Fibroblast of mammary gland (primary cell): Measurements from ENCODE around the gene SMAD3.

Source experiments
- DNase-seq: peaks from one replicate; pipeline ENCODE4 v3.0.0-alpha.2; 2010; ENCODE audit warnings: low read depth
- H3K4me3 ChIP-seq: 2 replicates; pipeline ENCODE4 v1.5.1; 2011; ENCODE audit warnings: low read depth, mild to moderate bottlenecking, low read length, moderate library complexity; ENCODE audit not compliant: control insufficient read depth
- CTCF ChIP-seq: conservative IDR thresholded peaks from 2 replicates; pipeline ENCODE4 v1.5.1; 2011; ENCODE audit warnings: low read depth, low read length, inconsistent platforms; ENCODE audit not compliant: control insufficient read depth, insufficient read depth

The SMAD3 gene

DNA sequence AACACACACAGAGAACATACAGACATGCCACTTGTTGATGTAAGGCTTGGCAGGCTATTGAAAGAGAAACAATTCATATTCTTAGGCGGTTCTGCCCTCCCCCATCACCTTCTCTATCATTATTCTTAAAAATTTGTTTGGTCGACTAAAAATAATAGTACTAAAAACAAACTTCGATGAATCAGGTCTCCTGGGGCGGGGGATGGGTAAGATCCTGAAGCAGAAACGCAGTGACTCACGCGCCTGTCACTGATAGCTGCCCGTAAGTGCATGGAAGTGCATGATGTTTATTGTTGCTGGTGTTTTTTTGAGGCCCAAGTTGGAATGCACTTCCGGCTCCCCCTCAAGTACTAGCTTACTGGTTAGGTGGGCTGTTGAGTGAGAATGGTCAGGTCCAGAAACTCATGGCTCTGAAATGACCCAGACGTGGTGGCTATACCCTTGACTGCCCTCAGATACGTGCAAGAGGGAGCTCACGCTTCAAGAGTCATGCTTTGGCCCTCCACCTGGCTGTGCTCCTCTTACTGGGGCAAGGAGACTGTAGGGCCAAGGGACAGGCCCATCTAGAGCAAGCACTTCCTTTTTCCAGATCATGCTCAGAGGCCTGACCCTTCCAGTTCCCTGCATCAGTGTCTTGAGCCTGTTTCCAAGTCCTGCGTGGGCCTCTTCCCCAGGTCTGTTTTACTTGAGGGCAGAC is 10.9 kb downstream of the SMAD3 start:
- no peak overlapping the region for H3K4me3 ChIP-seq
- peak; percentile 93 for DNase-seq
- no peak for TF ChIP-seq CTCF

DNA sequence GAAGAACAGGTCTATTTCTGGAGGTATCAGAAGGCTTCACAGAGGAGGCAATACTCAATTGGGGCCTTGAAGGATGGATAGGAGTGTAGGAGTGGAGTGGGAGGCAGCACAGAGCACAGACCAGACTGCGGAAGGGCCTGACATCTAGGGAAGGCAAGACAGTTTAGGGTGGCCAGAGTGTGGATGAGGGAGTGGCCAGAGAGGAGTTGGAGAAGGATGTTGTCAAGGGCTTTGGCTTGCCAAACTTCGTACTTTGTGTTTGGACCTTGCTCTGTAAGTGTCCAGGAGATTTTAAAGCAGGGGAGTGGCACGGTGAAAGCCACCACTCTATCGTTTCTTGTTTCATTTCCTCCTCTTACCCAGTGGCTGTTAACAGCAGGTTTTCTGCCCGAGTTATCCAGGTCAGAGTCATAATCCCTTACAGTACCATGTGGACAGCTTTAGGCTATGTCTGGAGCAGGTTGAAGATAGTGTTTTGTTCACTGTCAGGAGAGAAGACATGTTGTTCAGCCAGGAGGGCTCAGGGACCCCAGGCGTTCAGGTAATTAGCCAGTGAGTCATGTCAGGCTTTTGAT is 12.3 kb downstream of the SMAD3 start:
- DNase-seq: peak; percentile 24
- no peak overlapping the region for H3K4me3 ChIP-seq
- TF ChIP-seq CTCF: no peak

GRCh38 chr15:67079361-67079760 is 14.0 kb downstream of the SMAD3 start:
- DNase-seq: peak; percentile 78
- TF ChIP-seq CTCF: no peak
- H3K4me3 ChIP-seq: no peak overlapping the region

- peak overlapping the region; percentile 1 for H3K4me3 ChIP-seq
Observed at GRCh38 chr15:67080118-67080899, 14.9 kb downstream of the SMAD3 start.

GRCh38 chr15:67080900-67081431 is 15.6 kb downstream of the SMAD3 start:
- TF ChIP-seq CTCF: peak; percentile 27
- DNase-seq: peak; percentile 95
- H3K4me3 ChIP-seq: peak overlapping the region; percentile 1

More at GRCh38 chr15:67080118-67080899, 14.9 kb downstream of the SMAD3 start:
- no peak for TF ChIP-seq CTCF
- peak; percentile 86 for DNase-seq

- no peak overlapping the region for H3K4me3 ChIP-seq
- TF ChIP-seq CTCF: no peak
- no peak for DNase-seq
Observed at GRCh38 chr15:67082007-67082536, 16.7 kb downstream of the SMAD3 start.
